ENCODE results near the gene IRF2BP2.

The IRF2BP2 gene

GRCh38 chr1:234555390-234556024 is 54.5 kb downstream of the IRF2BP2 start:
- DNase-seq, result no peak

- peak; percentile 15 for DNase-seq
Observed at GRCh38 chr1:234554698-234555311, 55.2 kb downstream of the IRF2BP2 start.

All from NCI-H1105 (cell line).